ENCODE results near the gene SELENOW.
"Not testable (repeated sequence)": the region's sequence is repeated elsewhere in the genome, so short reads cannot be mapped to it uniquely, and the experiment has no call there.

SELENOW gene
- 47.3 to 52.3 reads per million in 2 donors for total RNA-seq

- peak; percentile 61 for DNase-seq
Observed at GRCh38 chr19:47778049-47778953, at the start of gene SELENOW. Gene SELENOW, plus strand, starts transcription at chr19:47778703. Its CDS starts 83 bp downstream, at chr19:47778786.

- DNase-seq, result no peak
Observed at GRCh38 chr19:47729468-47729798, 49.1 kb upstream of the SELENOW start.

GRCh38 chr19:47729799-47730520 lies 48.5 kb upstream of the SELENOW start:
- DNase-seq, result no peak

GRCh38 chr19:47730521-47730889 lies 48.0 kb upstream of the SELENOW start:
- DNase-seq, result no peak

GRCh38 chr19:47730910-47731309 lies 47.6 kb upstream of the SELENOW start:
- DNase-seq, result no peak

GRCh38 chr19:47735131-47735530 lies 43.4 kb upstream of the SELENOW start:
- DNase-seq, result no peak

GRCh38 chr19:47740866-47741519 lies 37.5 kb upstream of the SELENOW start:
- DNase-seq, result no peak

GRCh38 chr19:47741544-47742140 lies 36.9 kb upstream of the SELENOW start:
- DNase-seq, result no peak

- DNase-seq, result no peak
Observed at GRCh38 chr19:47742634-47743033, 35.9 kb upstream of the SELENOW start.

- DNase-seq, result peak; percentile 84
Observed at GRCh38 chr19:47745010-47745901, 33.2 kb upstream of the SELENOW start, which contains the start of gene NOP53. Gene NOP53, plus strand, starts transcription at chr19:47745546. Its CDS starts 14 bp downstream, at chr19:47745560.

GRCh38 chr19:47746129-47746528 lies 32.4 kb upstream of the SELENOW start:
- DNase-seq, result not testable (repeated sequence)

GRCh38 chr19:47749326-47749725 lies 29.2 kb upstream of the SELENOW start:
- DNase-seq, result no peak

GRCh38 chr19:47750752-47751151 lies 27.8 kb upstream of the SELENOW start:
- no peak for DNase-seq

GRCh38 chr19:47752440-47753211 lies 25.9 kb upstream of the SELENOW start:
- DNase-seq, result no peak

- DNase-seq, result no peak
Observed at GRCh38 chr19:47754206-47755064, 24.1 kb upstream of the SELENOW start.

GRCh38 chr19:47755065-47755761 lies 23.3 kb upstream of the SELENOW start:
- no peak for DNase-seq

GRCh38 chr19:47755762-47756626 lies 22.5 kb upstream of the SELENOW start:
- DNase-seq, result no peak

GRCh38 chr19:47756627-47756929 lies 21.9 kb upstream of the SELENOW start:
- no peak for DNase-seq

Data from activated gamma-delta T cell (primary cell).